Measurements from ENCODE around the gene BABAM1.

Gene BABAM1

GRCh38 chr19:17320435-17320834, 53.2 kb downstream of the BABAM1 start:
- Histone ChIP-seq H3K36me3 (replicated peaks) (peaks cover 56% of the 10 kb centered on the region), H3K27me3 (replicated peaks) (no peaks in the 10 kb centered on the region), H3K4me3 (ENCODE audit: low read depth, low read length) (no peak overlapping the region), H3K27ac (no peak overlapping the region)
- in situ Hi-C loops (cut with HindIII; ENCODE audit: low pct_ligation_motif_present, low sequenced_read_pairs) = no loop called here
- no peak for DNase-seq
- no peak for TF ChIP-seq CTCF (IDR thresholded peaks at IDR 0.05; ENCODE audit: low read depth, low read length, missing control alignments)

GRCh38 chr19:17321655-17322489, 54.6 kb downstream of the BABAM1 start:
- no peak overlapping the region for H3K4me3 ChIP-seq (ENCODE audit: low read depth, low read length)
- in situ Hi-C loops (cut with HindIII; ENCODE audit: low pct_ligation_motif_present, low sequenced_read_pairs) = no loop called here
- DNase-seq = no peak
- no peaks in the 10 kb centered on the region for H3K27me3 ChIP-seq (replicated peaks)
- no peak overlapping the region for H3K27ac ChIP-seq
- H3K36me3 ChIP-seq (replicated peaks) = peaks cover 42% of the 10 kb centered on the region
- no peak for TF ChIP-seq CTCF (IDR thresholded peaks at IDR 0.05; ENCODE audit: low read depth, low read length, missing control alignments)

DNA sequence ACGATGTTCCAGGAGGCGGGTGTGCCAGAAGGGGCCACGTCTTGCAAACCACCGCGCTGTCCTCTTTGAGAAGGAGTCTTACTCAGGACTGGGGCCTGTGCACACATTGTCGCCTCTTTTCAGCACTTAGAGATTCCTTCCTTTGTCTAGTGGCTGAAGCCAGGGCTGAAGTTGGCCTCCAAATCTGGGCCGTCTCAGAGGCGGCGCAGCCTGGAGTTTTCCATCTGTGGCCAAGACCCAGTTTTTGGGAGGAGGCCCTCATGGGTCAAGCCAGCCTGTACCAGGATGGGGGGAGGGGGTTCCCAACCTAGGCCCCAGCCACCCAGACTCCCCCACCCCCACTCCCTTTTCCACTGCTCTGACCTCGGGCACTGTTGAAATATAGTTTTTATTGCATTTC, 55.6 kb downstream of the BABAM1 start:
- no peak for DNase-seq
- no peak overlapping the region for H3K4me3 ChIP-seq (ENCODE audit: low read depth, low read length)
- in situ Hi-C loops (cut with HindIII; ENCODE audit: low pct_ligation_motif_present, low sequenced_read_pairs) = no loop called here
- H3K27ac ChIP-seq = no peak overlapping the region
- TF ChIP-seq CTCF (IDR thresholded peaks at IDR 0.05; ENCODE audit: low read depth, low read length, missing control alignments) = no peak
- H3K36me3 ChIP-seq (replicated peaks) = peaks cover 37% of the 10 kb centered on the region
- no peaks in the 10 kb centered on the region for H3K27me3 ChIP-seq (replicated peaks)

DNA sequence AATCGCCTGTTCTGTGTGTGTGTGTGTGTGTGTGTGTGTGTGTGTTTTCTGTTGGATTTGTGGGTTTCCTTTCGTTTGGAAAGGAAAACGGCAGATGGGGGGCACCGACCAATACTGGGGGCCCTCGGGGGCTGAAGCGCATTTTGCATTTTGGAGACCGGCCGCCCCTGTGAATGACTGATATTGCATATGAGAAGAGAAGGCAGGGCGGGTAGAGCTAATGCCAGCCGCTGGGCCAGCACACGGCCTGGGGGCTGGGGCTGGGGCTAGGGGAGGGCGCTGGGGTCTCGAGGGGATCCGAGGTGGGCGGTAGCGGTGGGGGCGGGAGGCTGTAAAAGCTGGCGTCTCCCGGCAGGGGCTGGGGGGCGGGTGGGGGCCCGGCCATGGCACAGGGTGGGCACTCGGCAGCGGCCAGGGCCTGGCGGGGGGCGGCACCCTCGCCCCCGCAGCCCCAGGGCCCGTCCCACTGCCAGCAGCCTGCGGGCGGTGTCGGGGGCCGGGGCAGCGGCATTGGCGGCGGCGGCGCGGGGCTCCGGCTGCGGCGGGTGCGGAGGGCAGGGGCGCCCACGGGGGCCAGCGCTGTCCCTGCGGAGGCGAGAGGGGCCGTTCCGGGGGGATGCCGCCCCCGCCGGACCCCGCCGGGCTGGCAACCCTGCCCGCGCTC, 56.2 kb downstream of the BABAM1 start:
- no peak overlapping the region for H3K4me3 ChIP-seq (ENCODE audit: low read depth, low read length)
- no peaks in the 10 kb centered on the region for H3K27me3 ChIP-seq (replicated peaks)
- peaks cover 34% of the 10 kb centered on the region for H3K36me3 ChIP-seq (replicated peaks)
- TF ChIP-seq CTCF (IDR thresholded peaks at IDR 0.05; ENCODE audit: low read depth, low read length, missing control alignments) = no peak
- in situ Hi-C loops (cut with HindIII; ENCODE audit: low pct_ligation_motif_present, low sequenced_read_pairs) = no loop called here
- no peak for DNase-seq
- no peak overlapping the region for H3K27ac ChIP-seq

DNA sequence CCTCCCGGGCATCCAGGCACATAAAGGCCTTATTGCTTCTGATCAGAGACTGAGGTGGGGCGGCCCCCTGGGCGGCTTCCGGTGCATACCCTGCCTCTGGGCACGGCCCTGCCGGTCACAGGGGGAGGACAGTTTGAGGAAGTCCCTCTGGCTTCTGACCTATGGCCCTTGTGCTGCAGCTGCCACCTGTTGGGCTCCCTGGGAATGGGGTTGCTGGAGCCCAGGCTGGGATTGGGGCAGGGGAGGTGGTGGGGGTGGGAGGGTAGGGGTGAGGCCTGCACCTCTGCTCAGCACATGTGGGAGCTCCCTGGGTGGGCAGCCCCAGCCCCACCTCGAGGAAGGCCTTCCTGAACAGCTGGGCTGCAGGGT, 56.7 kb downstream of the BABAM1 start:
- no peaks in the 10 kb centered on the region for H3K27me3 ChIP-seq (replicated peaks)
- DNase-seq = no peak
- H3K27ac ChIP-seq = no peak overlapping the region
- H3K4me3 ChIP-seq (ENCODE audit: low read depth, low read length) = no peak overlapping the region
- H3K36me3 ChIP-seq (replicated peaks) = peaks cover 33% of the 10 kb centered on the region
- peak; percentile 17 for TF ChIP-seq CTCF (IDR thresholded peaks at IDR 0.05; ENCODE audit: low read depth, low read length, missing control alignments)
- in situ Hi-C loops (cut with HindIII; ENCODE audit: low pct_ligation_motif_present, low sequenced_read_pairs) = no loop called here
